Measurements from ENCODE around the gene PLD4. TPM values are rescaled to one million over a fixed set of nuclear protein-coding genes. Genes with fewer than 3 reads are reported as not detected.

The PLD4 gene
- total RNA-seq, 1 experiment from 2014 or later: 0.07 TPM

DNA sequence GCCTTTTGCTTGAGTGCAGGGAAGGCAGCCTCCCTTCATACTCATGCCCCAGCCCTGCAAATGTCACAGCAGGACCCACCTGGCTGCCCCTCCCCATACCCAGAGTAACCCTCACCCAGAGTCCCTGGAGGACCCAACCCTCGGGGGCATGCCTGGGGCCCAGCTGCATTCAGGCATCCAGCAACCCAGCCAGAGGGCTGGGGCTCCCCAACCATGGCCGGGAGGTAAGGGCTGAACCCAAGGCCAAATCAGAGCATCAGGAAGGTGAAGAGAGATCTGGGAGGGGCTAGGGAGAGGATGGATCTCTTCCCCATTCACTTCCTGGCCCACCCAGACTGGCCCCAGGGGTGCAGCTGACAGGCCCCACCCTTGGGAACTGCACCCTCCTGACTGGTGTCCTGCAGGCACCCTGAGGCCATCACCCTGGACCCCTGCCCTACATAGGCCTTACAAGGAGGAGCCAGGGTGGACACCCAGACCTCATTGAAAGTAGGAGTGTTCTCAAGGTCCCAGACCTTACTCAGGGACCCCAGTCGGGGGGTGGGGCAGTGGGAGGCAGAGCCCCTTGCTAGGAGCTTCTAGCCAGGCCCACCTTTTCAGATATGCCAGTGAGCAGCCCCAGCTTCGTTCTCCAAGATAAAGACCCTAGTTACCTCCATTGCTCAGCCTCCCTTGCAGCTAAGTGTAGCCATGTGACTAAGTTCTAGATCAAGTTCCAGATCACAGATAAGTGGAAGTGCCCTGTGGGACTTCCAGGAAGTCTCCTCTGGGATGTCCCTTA lies 849 bp upstream of the PLD4 start:
- no peak for DNase-seq (ENCODE audit: low spot score)
- Mint-ChIP-seq H3K4me3 (no peak overlapping the region), H3K9me3 (peaks cover 12% of the 10 kb centered on the region), H3K27ac (no peak overlapping the region), H3K36me3 (no peaks in the 10 kb centered on the region), H3K4me1 (peaks cover 4% of the 10 kb centered on the region; the same call in 1 of the 2 replicates), H3K27me3 (ENCODE audit: low read depth) (no peaks in the 10 kb centered on the region)
- ChIA-PET POLR2A (no interaction called here), CTCF (interaction anchor here (1.2 to 1.9 kb wide), 2 partner anchors 17 to 28 kb away, joined by 3 to 9 read pairs; no protein-coding TSS in a partner anchor)
- no peak for ATAC-seq
- TF ChIP-seq, protein P1, sequence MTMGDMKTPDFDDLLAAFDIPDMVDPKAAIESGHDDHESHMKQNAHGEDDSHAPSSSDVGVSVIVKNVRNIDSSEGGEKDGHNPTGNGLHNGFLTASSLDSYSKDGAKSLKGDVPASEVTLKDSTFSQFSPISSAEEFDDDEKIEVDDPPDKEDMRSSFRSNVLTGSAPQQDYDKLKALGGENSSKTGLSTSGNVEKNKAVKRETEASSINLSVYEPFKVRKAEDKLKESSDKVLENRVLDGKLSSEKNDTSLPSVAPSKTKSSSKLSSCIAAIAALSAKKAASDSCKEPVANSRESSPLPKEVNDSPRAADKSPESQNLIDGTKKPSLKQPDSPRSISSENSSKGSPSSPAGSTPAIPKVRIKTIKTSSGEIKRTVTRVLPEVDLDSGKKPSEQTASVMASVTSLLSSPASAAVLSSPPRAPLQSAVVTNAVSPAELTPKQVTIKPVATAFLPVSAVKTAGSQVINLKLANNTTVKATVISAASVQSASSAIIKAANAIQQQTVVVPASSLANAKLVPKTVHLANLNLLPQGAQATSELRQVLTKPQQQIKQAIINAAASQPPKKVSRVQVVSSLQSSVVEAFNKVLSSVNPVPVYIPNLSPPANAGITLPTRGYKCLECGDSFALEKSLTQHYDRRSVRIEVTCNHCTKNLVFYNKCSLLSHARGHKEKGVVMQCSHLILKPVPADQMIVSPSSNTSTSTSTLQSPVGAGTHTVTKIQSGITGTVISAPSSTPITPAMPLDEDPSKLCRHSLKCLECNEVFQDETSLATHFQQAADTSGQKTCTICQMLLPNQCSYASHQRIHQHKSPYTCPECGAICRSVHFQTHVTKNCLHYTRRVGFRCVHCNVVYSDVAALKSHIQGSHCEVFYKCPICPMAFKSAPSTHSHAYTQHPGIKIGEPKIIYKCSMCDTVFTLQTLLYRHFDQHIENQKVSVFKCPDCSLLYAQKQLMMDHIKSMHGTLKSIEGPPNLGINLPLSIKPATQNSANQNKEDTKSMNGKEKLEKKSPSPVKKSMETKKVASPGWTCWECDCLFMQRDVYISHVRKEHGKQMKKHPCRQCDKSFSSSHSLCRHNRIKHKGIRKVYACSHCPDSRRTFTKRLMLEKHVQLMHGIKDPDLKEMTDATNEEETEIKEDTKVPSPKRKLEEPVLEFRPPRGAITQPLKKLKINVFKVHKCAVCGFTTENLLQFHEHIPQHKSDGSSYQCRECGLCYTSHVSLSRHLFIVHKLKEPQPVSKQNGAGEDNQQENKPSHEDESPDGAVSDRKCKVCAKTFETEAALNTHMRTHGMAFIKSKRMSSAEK (CRISPR knock-in tag; IDR thresholded peaks at IDR 0.05; ENCODE audit: borderline replicate concordance): no peak
- no peak for TF ChIP-seq FOXP1 (CRISPR knock-in tag; IDR thresholded peaks at IDR 0.05; ENCODE audit: borderline replicate concordance)
- TF ChIP-seq, protein P2, sequence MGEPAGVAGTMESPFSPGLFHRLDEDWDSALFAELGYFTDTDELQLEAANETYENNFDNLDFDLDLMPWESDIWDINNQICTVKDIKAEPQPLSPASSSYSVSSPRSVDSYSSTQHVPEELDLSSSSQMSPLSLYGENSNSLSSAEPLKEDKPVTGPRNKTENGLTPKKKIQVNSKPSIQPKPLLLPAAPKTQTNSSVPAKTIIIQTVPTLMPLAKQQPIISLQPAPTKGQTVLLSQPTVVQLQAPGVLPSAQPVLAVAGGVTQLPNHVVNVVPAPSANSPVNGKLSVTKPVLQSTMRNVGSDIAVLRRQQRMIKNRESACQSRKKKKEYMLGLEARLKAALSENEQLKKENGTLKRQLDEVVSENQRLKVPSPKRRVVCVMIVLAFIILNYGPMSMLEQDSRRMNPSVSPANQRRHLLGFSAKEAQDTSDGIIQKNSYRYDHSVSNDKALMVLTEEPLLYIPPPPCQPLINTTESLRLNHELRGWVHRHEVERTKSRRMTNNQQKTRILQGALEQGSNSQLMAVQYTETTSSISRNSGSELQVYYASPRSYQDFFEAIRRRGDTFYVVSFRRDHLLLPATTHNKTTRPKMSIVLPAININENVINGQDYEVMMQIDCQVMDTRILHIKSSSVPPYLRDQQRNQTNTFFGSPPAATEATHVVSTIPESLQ (CRISPR knock-in tag; IDR thresholded peaks at IDR 0.05): no peak
- TF ChIP-seq MYBL2 (CRISPR knock-in tag; IDR thresholded peaks at IDR 0.05): no peak
- no peak for TF ChIP-seq NR1H2 (CRISPR knock-in tag; IDR thresholded peaks at IDR 0.05)
- TF ChIP-seq, protein P3, sequence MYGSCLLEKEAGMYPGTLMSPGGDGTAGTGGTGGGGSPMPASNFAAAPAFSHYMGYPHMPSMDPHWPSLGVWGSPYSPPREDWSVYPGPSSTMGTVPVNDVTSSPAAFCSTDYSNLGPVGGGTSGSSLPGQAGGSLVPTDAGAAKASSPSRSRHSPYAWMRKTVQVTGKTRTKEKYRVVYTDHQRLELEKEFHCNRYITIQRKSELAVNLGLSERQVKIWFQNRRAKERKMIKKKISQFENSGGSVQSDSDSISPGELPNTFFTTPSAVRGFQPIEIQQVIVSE (CRISPR knock-in tag; IDR thresholded peaks at IDR 0.05; ENCODE audit: borderline replicate concordance): no peak
- TF ChIP-seq, protein P4, sequence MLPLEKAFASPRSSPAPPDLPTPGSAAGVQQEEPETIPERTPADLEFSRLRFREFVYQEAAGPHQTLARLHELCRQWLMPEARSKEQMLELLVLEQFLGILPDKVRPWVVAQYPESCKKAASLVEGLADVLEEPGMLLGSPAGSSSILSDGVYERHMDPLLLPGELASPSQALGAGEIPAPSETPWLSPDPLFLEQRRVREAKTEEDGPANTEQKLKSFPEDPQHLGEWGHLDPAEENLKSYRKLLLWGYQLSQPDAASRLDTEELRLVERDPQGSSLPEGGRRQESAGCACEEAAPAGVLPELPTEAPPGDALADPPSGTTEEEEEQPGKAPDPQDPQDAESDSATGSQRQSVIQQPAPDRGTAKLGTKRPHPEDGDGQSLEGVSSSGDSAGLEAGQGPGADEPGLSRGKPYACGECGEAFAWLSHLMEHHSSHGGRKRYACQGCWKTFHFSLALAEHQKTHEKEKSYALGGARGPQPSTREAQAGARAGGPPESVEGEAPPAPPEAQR (CRISPR knock-in tag; IDR thresholded peaks at IDR 0.05): no peak

DNA sequence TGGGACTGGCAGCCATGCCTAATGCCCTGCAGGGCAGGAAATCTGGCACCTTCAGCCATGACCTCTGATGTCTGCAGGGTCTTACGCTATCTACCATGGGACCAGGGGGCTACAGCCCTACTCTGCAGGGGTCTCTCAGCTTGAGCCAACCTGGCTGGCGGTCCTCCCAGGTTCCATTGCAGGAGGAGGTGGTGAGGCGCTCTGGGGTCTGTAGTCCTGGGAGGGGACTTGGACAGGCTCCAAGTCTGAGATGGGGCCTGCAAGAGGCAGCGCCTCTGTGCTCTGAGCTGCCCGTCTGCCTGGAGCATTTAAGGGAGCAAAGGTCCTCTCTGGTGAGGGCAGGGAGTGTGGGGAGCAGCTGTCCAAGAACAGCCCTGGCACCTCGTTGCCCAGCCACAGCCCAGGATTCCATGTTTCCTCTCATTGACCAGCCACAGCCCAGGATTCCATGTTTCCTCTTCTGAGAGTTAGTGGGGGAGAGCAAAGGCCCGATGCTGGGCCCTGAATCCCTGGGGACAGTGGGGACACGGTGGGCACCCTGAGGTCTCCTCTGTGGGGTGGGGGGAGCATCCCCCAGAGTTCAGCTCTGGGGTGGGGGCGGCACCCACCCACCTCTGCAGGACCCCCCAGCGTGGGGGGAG lies 655 bp downstream of the PLD4 start:
- H3K27ac Mint-ChIP-seq: no peak overlapping the region
- H3K36me3 Mint-ChIP-seq: no peaks in the 10 kb centered on the region
- ChIA-PET POLR2A (no interaction called here), CTCF (interaction anchor here (1.0 to 1.9 kb wide), 3 partner anchors 8 to 30 kb away, joined by 3 to 9 read pairs (median 4); no protein-coding TSS in a partner anchor)
- DNase-seq (ENCODE audit: low spot score): no peak
- ATAC-seq: no peak
- H3K27me3 Mint-ChIP-seq (ENCODE audit: low read depth): peaks cover 6% of the 10 kb centered on the region
- H3K4me3 Mint-ChIP-seq: no peak overlapping the region
- peaks cover 5% of the 10 kb centered on the region for H3K9me3 Mint-ChIP-seq
- TF ChIP-seq, protein P5, sequence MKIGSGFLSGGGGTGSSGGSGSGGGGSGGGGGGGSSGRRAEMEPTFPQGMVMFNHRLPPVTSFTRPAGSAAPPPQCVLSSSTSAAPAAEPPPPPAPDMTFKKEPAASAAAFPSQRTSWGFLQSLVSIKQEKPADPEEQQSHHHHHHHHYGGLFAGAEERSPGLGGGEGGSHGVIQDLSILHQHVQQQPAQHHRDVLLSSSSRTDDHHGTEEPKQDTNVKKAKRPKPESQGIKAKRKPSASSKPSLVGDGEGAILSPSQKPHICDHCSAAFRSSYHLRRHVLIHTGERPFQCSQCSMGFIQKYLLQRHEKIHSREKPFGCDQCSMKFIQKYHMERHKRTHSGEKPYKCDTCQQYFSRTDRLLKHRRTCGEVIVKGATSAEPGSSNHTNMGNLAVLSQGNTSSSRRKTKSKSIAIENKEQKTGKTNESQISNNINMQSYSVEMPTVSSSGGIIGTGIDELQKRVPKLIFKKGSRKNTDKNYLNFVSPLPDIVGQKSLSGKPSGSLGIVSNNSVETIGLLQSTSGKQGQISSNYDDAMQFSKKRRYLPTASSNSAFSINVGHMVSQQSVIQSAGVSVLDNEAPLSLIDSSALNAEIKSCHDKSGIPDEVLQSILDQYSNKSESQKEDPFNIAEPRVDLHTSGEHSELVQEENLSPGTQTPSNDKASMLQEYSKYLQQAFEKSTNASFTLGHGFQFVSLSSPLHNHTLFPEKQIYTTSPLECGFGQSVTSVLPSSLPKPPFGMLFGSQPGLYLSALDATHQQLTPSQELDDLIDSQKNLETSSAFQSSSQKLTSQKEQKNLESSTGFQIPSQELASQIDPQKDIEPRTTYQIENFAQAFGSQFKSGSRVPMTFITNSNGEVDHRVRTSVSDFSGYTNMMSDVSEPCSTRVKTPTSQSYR (CRISPR knock-in tag; IDR thresholded peaks at IDR 0.05): no peak
- no peak for TF ChIP-seq GRHL2 (CRISPR knock-in tag; IDR thresholded peaks at IDR 0.05; ENCODE audit: insufficient replicate concordance, severe bottlenecking)
- no peak for TF ChIP-seq NFE2L1 (CRISPR knock-in tag; IDR thresholded peaks at IDR 0.05)
- H3K4me1 Mint-ChIP-seq: no peaks in the 10 kb centered on the region

Measured in WTC11 (cell line).